Astrocyte (in vitro differentiated cells and primary cell): ENCODE data around the gene RASIP1.

Experiments
- EZH2 ChIP-seq: IDR thresholded peaks from 2 replicates; pipeline ENCODE4 v1.6.1; 2012; ENCODE audit warnings: mild to moderate bottlenecking, low read length, inconsistent platforms; ENCODE audit not compliant: insufficient read depth
- TF ChIP-seq, protein P1 (sequence below): IDR thresholded peaks from 2 replicates; pipeline ENCODE4 v1.5.1; 2011; ENCODE audit warnings: low read depth, mild to moderate bottlenecking, inconsistent platforms, low read length, moderate library complexity; ENCODE audit not compliant: insufficient read depth

- TF ChIP-seq EZH2: peak; percentile 86
- TF ChIP-seq, protein P1, sequence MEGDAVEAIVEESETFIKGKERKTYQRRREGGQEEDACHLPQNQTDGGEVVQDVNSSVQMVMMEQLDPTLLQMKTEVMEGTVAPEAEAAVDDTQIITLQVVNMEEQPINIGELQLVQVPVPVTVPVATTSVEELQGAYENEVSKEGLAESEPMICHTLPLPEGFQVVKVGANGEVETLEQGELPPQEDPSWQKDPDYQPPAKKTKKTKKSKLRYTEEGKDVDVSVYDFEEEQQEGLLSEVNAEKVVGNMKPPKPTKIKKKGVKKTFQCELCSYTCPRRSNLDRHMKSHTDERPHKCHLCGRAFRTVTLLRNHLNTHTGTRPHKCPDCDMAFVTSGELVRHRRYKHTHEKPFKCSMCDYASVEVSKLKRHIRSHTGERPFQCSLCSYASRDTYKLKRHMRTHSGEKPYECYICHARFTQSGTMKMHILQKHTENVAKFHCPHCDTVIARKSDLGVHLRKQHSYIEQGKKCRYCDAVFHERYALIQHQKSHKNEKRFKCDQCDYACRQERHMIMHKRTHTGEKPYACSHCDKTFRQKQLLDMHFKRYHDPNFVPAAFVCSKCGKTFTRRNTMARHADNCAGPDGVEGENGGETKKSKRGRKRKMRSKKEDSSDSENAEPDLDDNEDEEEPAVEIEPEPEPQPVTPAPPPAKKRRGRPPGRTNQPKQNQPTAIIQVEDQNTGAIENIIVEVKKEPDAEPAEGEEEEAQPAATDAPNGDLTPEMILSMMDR: no peak
These were observed 826 bp downstream of the RASIP1 start for GRCh38 chr19:48739404-48740163.
